ENCODE results near the gene PSKH1. TPM values are rescaled to one million over a fixed set of nuclear protein-coding genes. Genes with fewer than 3 reads are reported as not detected.

Gene PSKH1
- total RNA-seq, 1 experiment from 2014 or later, result 21.7 TPM

DNA sequence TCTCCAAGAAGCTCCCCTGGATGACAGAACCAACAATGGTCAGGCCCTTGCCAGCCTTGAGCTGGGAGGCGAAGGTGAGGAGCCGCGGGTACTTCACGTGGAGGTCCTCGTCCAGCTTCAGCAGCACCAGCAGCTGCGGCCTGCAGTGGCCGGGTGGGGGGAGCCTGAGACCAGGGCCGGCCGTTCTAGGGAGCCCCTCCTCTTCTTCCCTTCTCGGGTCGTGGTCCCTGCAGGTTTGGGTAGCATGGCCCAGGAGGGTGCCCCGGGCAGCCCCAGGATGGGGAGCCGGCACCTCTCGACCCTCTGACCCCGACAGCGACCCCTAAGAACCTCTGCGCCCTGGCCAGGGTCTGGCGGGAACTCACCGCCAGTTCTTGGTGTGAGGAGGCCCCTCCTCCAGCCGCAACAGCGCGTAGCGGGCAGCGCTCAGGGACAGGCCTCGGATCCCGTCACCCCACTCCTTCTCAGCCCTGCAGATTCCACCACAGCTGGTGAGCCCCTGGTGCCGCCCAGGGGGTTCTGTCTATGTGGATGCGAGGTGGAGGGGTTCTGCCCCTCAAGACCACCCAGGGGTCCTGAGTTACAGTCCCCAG, 54.0 kb downstream of the PSKH1 start:
- H3K9me3 Mint-ChIP-seq (ENCODE audit: unreplicated experiment), result no peaks in the 10 kb centered on the region
- peaks cover 79% of the 10 kb centered on the region for H3K36me3 Mint-ChIP-seq (ENCODE audit: insufficient read depth, unreplicated experiment)
- BruUV-seq (replicated peaks), result no TSS peak
- intact Hi-C loops (cut with micrococcal nuclease), result no loop called here
- POLR2A ChIA-PET, result interaction anchor here (0.6 to 2.5 kb wide), 6 partner anchors 10 to 529 kb away, joined by 3 to 11 read pairs (median 4); partner anchors contain the start of gene PSMB10
- CTCF ChIA-PET, result interaction anchor here (0.7 kb wide), 1 partner anchor 10 kb away, joined by 3 read pairs; no protein-coding TSS in a partner anchor
- no peak overlapping the region for H3K4me3 Mint-ChIP-seq (ENCODE audit: unreplicated experiment)
- TF ChIP-seq, protein P1, sequence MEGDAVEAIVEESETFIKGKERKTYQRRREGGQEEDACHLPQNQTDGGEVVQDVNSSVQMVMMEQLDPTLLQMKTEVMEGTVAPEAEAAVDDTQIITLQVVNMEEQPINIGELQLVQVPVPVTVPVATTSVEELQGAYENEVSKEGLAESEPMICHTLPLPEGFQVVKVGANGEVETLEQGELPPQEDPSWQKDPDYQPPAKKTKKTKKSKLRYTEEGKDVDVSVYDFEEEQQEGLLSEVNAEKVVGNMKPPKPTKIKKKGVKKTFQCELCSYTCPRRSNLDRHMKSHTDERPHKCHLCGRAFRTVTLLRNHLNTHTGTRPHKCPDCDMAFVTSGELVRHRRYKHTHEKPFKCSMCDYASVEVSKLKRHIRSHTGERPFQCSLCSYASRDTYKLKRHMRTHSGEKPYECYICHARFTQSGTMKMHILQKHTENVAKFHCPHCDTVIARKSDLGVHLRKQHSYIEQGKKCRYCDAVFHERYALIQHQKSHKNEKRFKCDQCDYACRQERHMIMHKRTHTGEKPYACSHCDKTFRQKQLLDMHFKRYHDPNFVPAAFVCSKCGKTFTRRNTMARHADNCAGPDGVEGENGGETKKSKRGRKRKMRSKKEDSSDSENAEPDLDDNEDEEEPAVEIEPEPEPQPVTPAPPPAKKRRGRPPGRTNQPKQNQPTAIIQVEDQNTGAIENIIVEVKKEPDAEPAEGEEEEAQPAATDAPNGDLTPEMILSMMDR (IDR thresholded peaks at IDR 0.05; ENCODE audit: unreplicated experiment), result no peak
- H3K4me1 Mint-ChIP-seq (ENCODE audit: insufficient read depth, unreplicated experiment), result peaks cover 9% of the 10 kb centered on the region
- no peaks in the 10 kb centered on the region for H3K27me3 Mint-ChIP-seq (ENCODE audit: insufficient read depth, unreplicated experiment)
- DNase-seq (ENCODE audit: unreplicated experiment), result no peak
- no peak overlapping the region for H3K27ac Mint-ChIP-seq (ENCODE audit: low read depth, unreplicated experiment)

DNA sequence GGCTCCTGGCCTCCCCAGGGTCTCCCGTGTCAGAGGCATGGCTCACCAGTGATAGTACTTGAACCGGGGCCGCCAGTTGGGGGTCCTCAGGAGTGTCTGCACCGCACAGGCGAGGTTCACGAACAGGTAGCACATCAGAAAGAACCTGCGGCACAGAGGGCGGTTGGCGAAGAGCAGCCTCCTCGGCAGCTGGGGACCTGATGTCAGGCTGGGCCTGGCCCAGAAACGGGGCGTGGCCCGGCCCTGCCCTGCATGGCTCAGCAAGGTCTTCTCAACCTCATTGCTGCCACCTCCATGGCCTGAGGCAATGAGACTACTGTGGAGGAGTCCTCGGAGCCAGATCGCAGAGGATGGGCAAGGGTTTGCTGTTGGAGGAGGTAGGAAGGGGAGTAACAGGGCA, 55.0 kb downstream of the PSKH1 start:
- BruUV-seq (replicated peaks), result no TSS peak
- CTCF ChIA-PET, result interaction anchor here (1.0 kb wide), 1 partner anchor 132 kb away, joined by 3 read pairs; no protein-coding TSS in a partner anchor

DNA sequence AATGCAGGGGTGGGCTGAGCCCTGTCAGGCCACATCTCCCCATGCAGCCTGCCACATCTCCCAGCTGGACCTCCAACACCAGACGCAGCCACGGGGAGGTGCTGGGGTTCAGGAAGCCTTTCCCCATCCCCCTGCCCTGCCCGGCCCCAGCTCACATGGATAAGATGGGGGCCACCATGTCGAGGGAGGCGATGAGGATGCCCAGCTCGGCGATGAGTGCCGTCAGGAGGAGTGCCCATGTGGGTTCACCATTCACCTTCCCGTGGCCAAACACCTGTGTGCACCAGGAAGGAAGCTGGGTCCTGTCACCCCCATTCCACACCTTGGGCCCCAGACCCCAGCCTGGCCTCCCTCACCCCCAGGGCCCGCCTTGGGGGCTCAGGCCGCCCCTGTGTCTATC, 56.6 kb downstream of the PSKH1 start:
- intact Hi-C loops (cut with micrococcal nuclease), result no loop called here
- ChIA-PET POLR2A (interaction anchor here (1.0 to 1.1 kb wide), 2 partner anchors 14 to 17 kb away, joined by 5 to 7 read pairs; partner anchors contain the start of gene PSMB10), CTCF (interaction anchor here (0.5 to 0.9 kb wide), 4 partner anchors 9 to 66 kb away, joined by 3 to 4 read pairs (median 3); no protein-coding TSS in a partner anchor)
- H3K36me3 Mint-ChIP-seq (ENCODE audit: insufficient read depth, unreplicated experiment), result peaks cover 81% of the 10 kb centered on the region
- H3K4me3 Mint-ChIP-seq (ENCODE audit: unreplicated experiment), result no peak overlapping the region
- H3K9me3 Mint-ChIP-seq (ENCODE audit: unreplicated experiment), result no peaks in the 10 kb centered on the region
- no TSS peak for BruUV-seq (replicated peaks)
- peaks cover 9% of the 10 kb centered on the region for H3K4me1 Mint-ChIP-seq (ENCODE audit: insufficient read depth, unreplicated experiment)
- TF ChIP-seq, protein P1 (IDR thresholded peaks at IDR 0.05; ENCODE audit: unreplicated experiment), result no peak
- no peak for DNase-seq (ENCODE audit: unreplicated experiment)
- no peaks in the 10 kb centered on the region for H3K27me3 Mint-ChIP-seq (ENCODE audit: insufficient read depth, unreplicated experiment)
- H3K27ac Mint-ChIP-seq (ENCODE audit: low read depth, unreplicated experiment), result no peak overlapping the region

More for the DNA sequence above, 55.0 kb downstream of the PSKH1 start:
- Mint-ChIP-seq H3K9me3 (ENCODE audit: unreplicated experiment) (no peaks in the 10 kb centered on the region), H3K27ac (ENCODE audit: low read depth, unreplicated experiment) (peak overlapping the region; percentile 21), H3K27me3 (ENCODE audit: insufficient read depth, unreplicated experiment) (no peaks in the 10 kb centered on the region), H3K36me3 (ENCODE audit: insufficient read depth, unreplicated experiment) (peaks cover 77% of the 10 kb centered on the region), H3K4me3 (ENCODE audit: unreplicated experiment) (no peak overlapping the region), H3K4me1 (ENCODE audit: insufficient read depth, unreplicated experiment) (peaks cover 9% of the 10 kb centered on the region)
- TF ChIP-seq, protein P1 (IDR thresholded peaks at IDR 0.05; ENCODE audit: unreplicated experiment), result no peak
- intact Hi-C loops (cut with micrococcal nuclease), result no loop called here
- POLR2A ChIA-PET, result interaction anchor here (0.5 to 1.6 kb wide), 4 partner anchors 9 to 530 kb away, joined by 3 to 11 read pairs (median 4); partner anchors contain the start of gene PSMB10
- DNase-seq (ENCODE audit: unreplicated experiment), result no peak

DNA sequence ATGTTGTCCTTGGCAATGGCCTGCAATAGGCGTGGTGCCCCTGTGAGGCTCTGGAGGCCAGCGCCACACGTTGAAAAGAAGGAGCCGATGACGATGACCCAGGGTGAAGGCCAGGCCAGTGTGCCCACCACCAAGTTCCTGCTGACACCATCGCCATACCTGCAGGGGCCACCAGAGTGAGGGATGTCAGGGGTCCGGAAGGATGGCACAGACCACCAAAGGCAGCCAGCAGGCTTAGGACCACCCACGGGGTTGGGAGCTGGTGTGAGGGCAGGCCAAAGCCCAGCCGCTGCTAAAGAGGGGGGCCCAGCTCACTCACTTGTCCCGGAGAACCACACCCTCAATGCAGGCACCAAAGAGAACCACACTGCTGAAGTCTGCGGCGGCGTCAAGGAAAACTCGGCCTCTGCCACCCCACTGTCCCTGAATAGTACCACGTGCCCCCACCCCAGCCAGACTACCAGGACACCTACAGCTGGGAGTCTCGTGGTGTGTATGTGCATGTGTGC, 57.3 kb downstream of the PSKH1 start:
- Mint-ChIP-seq H3K27ac (ENCODE audit: low read depth, unreplicated experiment) (no peak overlapping the region), H3K4me1 (ENCODE audit: insufficient read depth, unreplicated experiment) (peaks cover 9% of the 10 kb centered on the region), H3K4me3 (ENCODE audit: unreplicated experiment) (no peak overlapping the region), H3K27me3 (ENCODE audit: insufficient read depth, unreplicated experiment) (no peaks in the 10 kb centered on the region), H3K9me3 (ENCODE audit: unreplicated experiment) (no peaks in the 10 kb centered on the region), H3K36me3 (ENCODE audit: insufficient read depth, unreplicated experiment) (peaks cover 88% of the 10 kb centered on the region)
- DNase-seq (ENCODE audit: unreplicated experiment), result no peak
- intact Hi-C loops (cut with micrococcal nuclease), result no loop called here
- ChIA-PET CTCF (interaction anchor here (0.9 kb wide), 1 partner anchor 10 kb away, joined by 4 read pairs; no protein-coding TSS in a partner anchor), POLR2A (interaction anchor here (0.6 to 1.1 kb wide), 3 partner anchors 14 to 81 kb away, joined by 3 to 7 read pairs (median 5); partner anchors contain the start of gene PSMB10)
- no TSS peak for BruUV-seq (replicated peaks)
- TF ChIP-seq, protein P1 (IDR thresholded peaks at IDR 0.05; ENCODE audit: unreplicated experiment), result no peak
